OCI-LY1 (cell line): ENCODE data around the gene KCNMA1.

Experiments
- H2AFZ ChIP-seq: fragments of 200-600 bp; sonication (generic), shearing (Covaris generic); 2 replicates; pipeline ENCODE4 v1.6.0; 2014; ENCODE audit warnings: antibody characterized with exemption, mild to moderate bottlenecking, low read length
- H3F3A ChIP-seq: fragments of 200-600 bp; sonication (generic), shearing (Covaris generic); 2 replicates; pipeline ENCODE4 v1.6.0; 2014; ENCODE audit warnings: mild to moderate bottlenecking, antibody characterized with exemption, low read length, moderate library complexity; ENCODE audit not compliant: insufficient read depth
- H3K27ac ChIP-seq: fragments of 200-600 bp; sonication (generic); 2 replicates; pipeline ENCODE4 v1.5.1; 2014; ENCODE audit warnings: low read length, mixed run types, mild to moderate bottlenecking, low read depth; ENCODE audit not compliant: poor library complexity, severe bottlenecking
- H3K27me3 ChIP-seq: fragments of 200-600 bp; sonication (generic); 2 replicates; pipeline ENCODE4 v1.6.0; 2014; ENCODE audit warnings: antibody characterized with exemption, mild to moderate bottlenecking, low read length, moderate library complexity; ENCODE audit not compliant: insufficient read depth
- H3K36me3 ChIP-seq: fragments of 200-600 bp; sonication (generic); 2 replicates; pipeline ENCODE4 v1.6.1; 2014; ENCODE audit warnings: mild to moderate bottlenecking, antibody characterized with exemption, low read length, moderate library complexity, mixed read lengths; ENCODE audit not compliant: insufficient read depth
- H3K4me1 ChIP-seq: fragments of 200-600 bp; sonication (generic); 2 replicates; pipeline ENCODE4 v1.5.1; 2014; ENCODE audit warnings: mild to moderate bottlenecking, low read length, moderate library complexity; ENCODE audit not compliant: insufficient read depth, severe bottlenecking
- H3K4me2 ChIP-seq: fragments of 200-600 bp; sonication (generic), shearing (Covaris generic); 2 replicates; pipeline ENCODE4 v1.6.1; 2014; ENCODE audit warnings: low read length
- H3K4me3 ChIP-seq: fragments of 200-600 bp; sonication (generic); 2 replicates; pipeline ENCODE4 v1.5.1; 2014; ENCODE audit warnings: low read length, low read depth, mild to moderate bottlenecking, mixed read lengths; ENCODE audit not compliant: poor library complexity, severe bottlenecking
- H3K79me2 ChIP-seq: fragments of 200-600 bp; shearing (Covaris generic); 2 replicates; pipeline ENCODE4 v1.6.1; 2016; ENCODE audit warnings: mixed run types, low read length, mixed read lengths; ENCODE audit not compliant: insufficient read depth
- H3K9ac ChIP-seq: fragments of 200-600 bp; sonication (generic), shearing (Covaris generic); 2 replicates; pipeline ENCODE4 v1.6.1; 2014; ENCODE audit warnings: mild to moderate bottlenecking, low read length, mixed read lengths
- H3K9me2 ChIP-seq: fragments of 200-600 bp; sonication (generic), shearing (Covaris generic); 2 replicates; pipeline ENCODE4 v1.6.1; 2014; ENCODE audit warnings: low read depth, mild to moderate bottlenecking, low read length, mixed read lengths
- H3K9me3 ChIP-seq: fragments of 200-600 bp; shearing (Covaris generic); 2 replicates; pipeline ENCODE4 v1.6.1; 2014; ENCODE audit warnings: low read length, mixed read lengths
- H4K20me1 ChIP-seq: fragments of 200-600 bp; sonication (generic), shearing (Covaris generic); 2 replicates; pipeline ENCODE4 v1.6.0; 2016; ENCODE audit warnings: mild to moderate bottlenecking, low read length; ENCODE audit not compliant: insufficient read depth
- EZH2 ChIP-seq: fragments of 200-600 bp; sonication (generic), shearing (Covaris generic); IDR thresholded peaks from 2 replicates; pipeline ENCODE4 v1.8.0; 2017; ENCODE audit warnings: borderline replicate concordance, mixed run types, mild to moderate bottlenecking, antibody characterized with exemption, low read length, moderate library complexity, mixed read lengths
- TF ChIP-seq, protein P1 (sequence below): fragments of 200-600 bp; sonication (generic), shearing (Covaris generic); IDR thresholded peaks from 2 replicates; pipeline ENCODE4 v1.5.1; 2017; ENCODE audit warnings: mild to moderate bottlenecking, antibody characterized with exemption, low read length, moderate library complexity, mixed read lengths

The KCNMA1 gene

DNA sequence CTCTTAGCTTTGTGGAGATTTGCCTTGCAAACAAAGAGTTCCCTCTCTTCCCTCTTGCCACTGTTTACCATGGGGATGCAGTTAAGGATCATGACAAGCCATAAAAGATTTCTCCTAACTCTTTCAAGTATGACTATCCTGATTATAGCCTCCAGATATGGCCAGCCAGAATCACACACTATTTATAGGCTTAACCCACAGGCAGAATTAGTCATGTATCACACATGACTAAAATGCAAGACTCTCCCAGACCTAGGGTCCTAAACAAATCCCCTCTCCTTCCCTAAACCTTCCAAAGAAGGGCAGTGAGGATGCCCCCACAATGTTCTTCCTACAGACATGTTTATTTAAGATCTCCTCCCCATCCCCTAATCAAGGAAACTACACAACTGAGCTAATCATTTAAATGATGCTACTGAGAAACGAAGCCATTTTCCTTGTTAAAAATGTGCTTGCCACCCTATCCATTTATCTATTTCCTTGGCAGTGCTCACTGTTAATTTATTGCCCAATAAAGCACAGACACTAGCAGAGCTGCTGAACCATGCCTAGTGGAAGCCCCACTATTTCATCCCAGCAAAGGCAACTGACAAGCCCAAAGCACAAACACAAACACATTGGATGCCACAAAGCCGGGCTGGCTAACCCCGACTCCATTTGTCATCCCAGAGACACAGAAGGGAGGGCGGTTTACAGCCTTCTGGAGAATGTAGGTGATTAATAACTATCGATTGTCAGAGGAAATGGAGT is 363.4 kb downstream of the KCNMA1 start:
- Histone ChIP-seq H3F3A (no peaks in the 10 kb centered on the region), H3K36me3 (no peaks in the 10 kb centered on the region), H3K9me2 (no peaks in the 10 kb centered on the region), H3K4me3 (no peak overlapping the region), H3K4me2 (no peak overlapping the region), H3K79me2 (no peaks in the 10 kb centered on the region), H3K9ac (no peak overlapping the region), H2AFZ (no peak overlapping the region), H3K27me3 (no peaks in the 10 kb centered on the region), H3K27ac (no peak overlapping the region), H3K9me3 (no peaks in the 10 kb centered on the region), H3K4me1 (no peaks in the 10 kb centered on the region), H4K20me1 (no peaks in the 10 kb centered on the region)
- TF ChIP-seq EZH2: no peak
- TF ChIP-seq, protein P1, sequence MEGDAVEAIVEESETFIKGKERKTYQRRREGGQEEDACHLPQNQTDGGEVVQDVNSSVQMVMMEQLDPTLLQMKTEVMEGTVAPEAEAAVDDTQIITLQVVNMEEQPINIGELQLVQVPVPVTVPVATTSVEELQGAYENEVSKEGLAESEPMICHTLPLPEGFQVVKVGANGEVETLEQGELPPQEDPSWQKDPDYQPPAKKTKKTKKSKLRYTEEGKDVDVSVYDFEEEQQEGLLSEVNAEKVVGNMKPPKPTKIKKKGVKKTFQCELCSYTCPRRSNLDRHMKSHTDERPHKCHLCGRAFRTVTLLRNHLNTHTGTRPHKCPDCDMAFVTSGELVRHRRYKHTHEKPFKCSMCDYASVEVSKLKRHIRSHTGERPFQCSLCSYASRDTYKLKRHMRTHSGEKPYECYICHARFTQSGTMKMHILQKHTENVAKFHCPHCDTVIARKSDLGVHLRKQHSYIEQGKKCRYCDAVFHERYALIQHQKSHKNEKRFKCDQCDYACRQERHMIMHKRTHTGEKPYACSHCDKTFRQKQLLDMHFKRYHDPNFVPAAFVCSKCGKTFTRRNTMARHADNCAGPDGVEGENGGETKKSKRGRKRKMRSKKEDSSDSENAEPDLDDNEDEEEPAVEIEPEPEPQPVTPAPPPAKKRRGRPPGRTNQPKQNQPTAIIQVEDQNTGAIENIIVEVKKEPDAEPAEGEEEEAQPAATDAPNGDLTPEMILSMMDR: no peak

DNA sequence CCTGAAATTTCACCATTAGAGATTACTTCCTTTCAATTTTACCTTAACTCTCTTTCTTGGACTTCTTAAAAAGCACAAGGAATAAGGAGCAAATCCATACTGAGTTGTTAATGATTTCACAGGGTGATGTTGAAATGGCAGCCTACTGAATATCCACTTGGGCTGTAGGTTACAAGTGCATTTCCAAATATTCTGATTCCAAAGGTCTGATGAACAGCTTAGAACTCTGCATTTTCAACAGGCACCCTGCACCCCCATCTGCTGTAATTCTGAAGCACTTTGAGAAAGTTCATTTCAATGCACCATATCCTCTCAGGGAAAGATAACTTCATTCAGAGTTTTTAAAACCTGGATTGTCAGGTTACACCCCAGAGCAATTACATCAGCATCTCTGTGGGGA is 368.4 kb downstream of the KCNMA1 start:
- H3K9me2 ChIP-seq: no peaks in the 10 kb centered on the region
- no peaks in the 10 kb centered on the region for H3F3A ChIP-seq
- no peak overlapping the region for H3K4me2 ChIP-seq
- H3K4me1 ChIP-seq: no peaks in the 10 kb centered on the region
- no peak overlapping the region for H3K4me3 ChIP-seq
- no peak overlapping the region for H3K9ac ChIP-seq
- no peaks in the 10 kb centered on the region for H3K36me3 ChIP-seq
- H3K9me3 ChIP-seq: no peaks in the 10 kb centered on the region
- H3K79me2 ChIP-seq: no peaks in the 10 kb centered on the region
- no peaks in the 10 kb centered on the region for H4K20me1 ChIP-seq
- TF ChIP-seq, protein P1: no peak
- TF ChIP-seq EZH2: no peak
- no peak overlapping the region for H3K27ac ChIP-seq
- H3K27me3 ChIP-seq: no peaks in the 10 kb centered on the region
- H2AFZ ChIP-seq: no peak overlapping the region

DNA sequence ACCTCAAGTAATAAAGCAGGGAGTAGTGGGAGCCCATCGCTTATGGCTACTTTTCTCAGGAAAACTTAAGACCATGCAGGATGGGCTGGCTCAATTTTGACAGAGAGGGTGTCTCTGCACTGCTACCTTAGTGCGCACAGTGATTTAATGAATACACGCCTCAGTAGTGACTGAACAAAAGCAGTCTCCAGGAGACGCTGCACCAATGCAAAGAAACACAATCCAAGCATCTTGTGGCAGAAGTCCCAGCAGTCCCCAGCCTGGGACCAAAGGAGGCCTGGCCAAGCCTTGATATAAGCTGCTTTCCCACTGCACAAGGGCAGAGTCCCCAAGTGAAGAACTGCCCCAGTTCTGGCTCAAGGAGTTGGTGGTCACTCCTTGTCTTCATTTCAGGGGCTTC is 368.9 kb downstream of the KCNMA1 start:
- no peaks in the 10 kb centered on the region for H3K9me2 ChIP-seq
- H3K9me3 ChIP-seq: no peaks in the 10 kb centered on the region
- H3K4me2 ChIP-seq: no peak overlapping the region
- H3K79me2 ChIP-seq: no peaks in the 10 kb centered on the region
- no peaks in the 10 kb centered on the region for H3K36me3 ChIP-seq
- TF ChIP-seq, protein P1: no peak
- no peak for TF ChIP-seq EZH2
- H4K20me1 ChIP-seq: no peaks in the 10 kb centered on the region
- H3K27me3 ChIP-seq: no peaks in the 10 kb centered on the region
- H3K27ac ChIP-seq: no peak overlapping the region
- H3K4me3 ChIP-seq: no peak overlapping the region
- no peak overlapping the region for H2AFZ ChIP-seq
- H3K4me1 ChIP-seq: no peaks in the 10 kb centered on the region
- no peak overlapping the region for H3K9ac ChIP-seq
- no peaks in the 10 kb centered on the region for H3F3A ChIP-seq
